HCT116 (cell line): ENCODE measurements around the gene WWOX. TPM values are rescaled to one million over a fixed set of nuclear protein-coding genes. Genes with fewer than 3 reads are reported as not detected.

Experiments used
- ATAC-seq: fragments of 200-7000 bp; cut with Tn5 transposase; 2 replicates; pipeline ENCODE4 v1.9.1; 2020; ENCODE audit warnings: mild to moderate bottlenecking, moderate library complexity
- BruUV-seq: library from RNA; stranded (reverse); fragments of 400-500 nt; replicated peaks from 2 replicates; lab custom pipeline; 2021; lab: Mats Ljungman, UMichigan
- CTCF ChIA-PET: fragments of 300-600 bp; sonication (Branson Sonifier 250); formaldehyde crosslinking; loops from one replicate; lab custom pipeline; 2021; ENCODE audit warnings: antibody characterized with exemption; lab: Charles Lee
- POLR2A ChIA-PET: fragments of 300-600, 350-600 bp; sonication (Branson Sonifier 250); formaldehyde crosslinking; loops from one replicate; lab custom pipeline; 2021; ENCODE audit warnings: antibody characterized with exemption; lab: Charles Lee
- RAD21 ChIA-PET, 2 experiments: fragments of 300-600 bp; sonication (Branson Sonifier 250); formaldehyde crosslinking; loops; one replicate each; lab custom pipeline; 2023; ENCODE audit warnings: low total read pairs in 2 of 2; ENCODE audit not compliant: uncharacterized antibody in 2 of 2, unreplicated experiment in 2 of 2, low non-redundant PET in 1 of 2; lab: Charles Lee
- DNase-seq: peaks from one replicate; pipeline ENCODE4 v3.0.0-alpha.2; 2010; ENCODE audit warnings: low read depth, low spot score
- H2AFZ ChIP-seq: fragments of 200-600 bp; shearing (Covaris generic), sonication (generic); 2 replicates; pipeline ENCODE4 v1.6.1; 2017; ENCODE audit warnings: low read depth, mixed run types, mixed read lengths, antibody characterized with exemption, low read length; ENCODE audit not compliant: poor library complexity, severe bottlenecking
- H3K27ac ChIP-seq: 2 replicates; pipeline ENCODE4 v1.5.1; 2012; ENCODE audit warnings: low read depth, low read length
- H3K27me3 ChIP-seq: fragments of 200-600 bp; sonication (generic); 2 replicates; pipeline ENCODE4 v1.6.1; 2016; ENCODE audit warnings: mixed run types, low read length, mixed read lengths; ENCODE audit not compliant: insufficient read depth
- H3K36me3 ChIP-seq, 2 experiments: fragments of 200-500 bp in 1 of 2; fragments of 200-600 bp in 1 of 2; sonication (Bioruptor generic) in 1 of 2; sonication (generic) in 1 of 2; 2 replicates each; pipeline versions ENCODE4 v1.5.1 to v1.6.1; 2014 to 2016; ENCODE audit warnings: low read length in 2 of 2, inconsistent platforms in 1 of 2, mixed read lengths in 1 of 2, mixed run types in 1 of 2; ENCODE audit not compliant: insufficient read depth in 2 of 2, control insufficient read depth in 1 of 2
- H3K4me1 ChIP-seq, 2 experiments: fragments of 200-600 bp in 1 of 2; sonication (generic) in 1 of 2; 2 replicates each; pipeline versions ENCODE4 v1.5.1 to v1.6.1; 2012 to 2017; ENCODE audit warnings: low read length in 2 of 2, inconsistent platforms in 1 of 2, mild to moderate bottlenecking in 1 of 2, mixed read lengths in 1 of 2, mixed run types in 1 of 2, moderate library complexity in 1 of 2; ENCODE audit not compliant: insufficient read depth in 2 of 2, control insufficient read depth in 1 of 2
- H3K4me2 ChIP-seq: fragments of 200-600 bp; sonication (generic); 2 replicates; pipeline ENCODE4 v1.6.1; 2017; ENCODE audit warnings: mixed run types, low read length, mixed read lengths
- H3K4me3 ChIP-seq, 2 experiments: fragments of 200-600 bp in 1 of 2; sonication (generic) in 1 of 2; replicated peaks in 1 of 2; 2 replicates each; pipeline ENCODE4 v1.5.1; 2011 to 2016; ENCODE audit warnings: low read length in 2 of 2, control low read depth in 1 of 2, low read depth in 1 of 2, mild to moderate bottlenecking in 1 of 2, mixed read lengths in 1 of 2, mixed run types in 1 of 2
- H3K79me2 ChIP-seq: fragments of 200-600 bp; sonication (generic); 2 replicates; pipeline ENCODE4 v1.6.1; 2017; ENCODE audit warnings: mild to moderate bottlenecking, mixed run types, low read length, moderate library complexity, mixed read lengths; ENCODE audit not compliant: insufficient read depth
- H3K9ac ChIP-seq: fragments of 200-600 bp; sonication (generic); 2 replicates; pipeline ENCODE4 v1.6.1; 2016; ENCODE audit warnings: low read length, mixed read lengths
- H3K9me2 ChIP-seq: fragments of 200-600 bp; sonication (generic), shearing (Covaris generic); 2 replicates; pipeline ENCODE4 v1.6.1; 2017; ENCODE audit warnings: mixed run types, mild to moderate bottlenecking, moderate library complexity; ENCODE audit not compliant: insufficient read depth
- H3K9me3 ChIP-seq, 2 experiments: fragments of 200-500 bp in 1 of 2; fragments of 200-600 bp in 1 of 2; sonication (Bioruptor generic) in 1 of 2; sonication (generic) in 1 of 2; 2 replicates each; pipeline ENCODE4 v1.6.1; 2014 to 2017; ENCODE audit warnings: low read length in 2 of 2, mixed read lengths in 2 of 2, inconsistent platforms in 1 of 2, low read depth in 1 of 2, mild to moderate bottlenecking in 1 of 2, mixed run types in 1 of 2, moderate library complexity in 1 of 2; ENCODE audit not compliant: control insufficient read depth in 1 of 2, insufficient read depth in 1 of 2
- H4K20me1 ChIP-seq: fragments of 200-600 bp; sonication (generic), shearing (Covaris generic); 2 replicates; pipeline ENCODE4 v1.6.1; 2017; ENCODE audit warnings: mixed run types, mild to moderate bottlenecking, moderate library complexity; ENCODE audit not compliant: insufficient read depth
- EZH2 ChIP-seq: fragments of 200-600 bp; sonication (generic); IDR thresholded peaks from 2 replicates; pipeline ENCODE4 v1.6.1; 2017; ENCODE audit warnings: antibody characterized with exemption, mixed run types
- RAD21 ChIP-seq: IDR thresholded peaks from 2 replicates; pipeline ENCODE4 v1.6.1; 2012; ENCODE audit warnings: low read depth, mild to moderate bottlenecking
- SRF ChIP-seq: IDR thresholded peaks from 2 replicates; pipeline ENCODE4 v1.6.1; 2012; ENCODE audit warnings: low read depth
- TCF7L2 ChIP-seq: IDR thresholded peaks from 2 replicates; pipeline ENCODE4 v1.7.0; 2011; ENCODE audit warnings: borderline replicate concordance, inconsistent platforms; ENCODE audit not compliant: insufficient read depth, insufficient read length; ENCODE audit errors: extremely low read depth
- YY1 ChIP-seq: IDR thresholded peaks from 2 replicates; pipeline ENCODE4 v1.6.1; 2011; ENCODE audit warnings: low read length, low read depth, moderate library complexity, mild to moderate bottlenecking; ENCODE audit not compliant: insufficient replicate concordance; ENCODE audit errors: extremely low read depth
- intact Hi-C: fragments of 100-400 bp; cut with micrococcal nuclease; formaldehyde crosslinking; loops from 2 replicates; pipeline ENCODE4 v1.10.0; 2022
- total RNA-seq: library from RNA; stranded (reverse); gene quantifications from one replicate; pipeline ENCODE4 v1.2.1, GENCODE V29; 2021; ENCODE audit not compliant: unreplicated experiment
- TF ChIP-seq, protein P1 (sequence below): IDR thresholded peaks from 2 replicates; pipeline ENCODE4 v1.6.1; 2012
- TF ChIP-seq, protein P2 (sequence below): IDR thresholded peaks from 2 replicates; pipeline ENCODE4 v1.6.1; 2012; ENCODE audit warnings: low read depth

The WWOX gene
- total RNA-seq, 1 experiment from 2014 or later, result 13.7 TPM

GRCh38 chr16:78286065-78286464 is 186.6 kb downstream of the WWOX start:
- H4K20me1 ChIP-seq, result no peaks in the 10 kb centered on the region

GRCh38 chr16:78288888-78289287 is 189.4 kb downstream of the WWOX start:
- no peaks in the 10 kb centered on the region for H3K79me2 ChIP-seq
- H3K9ac ChIP-seq, result no peak overlapping the region
- no peak for DNase-seq
- no peaks in the 10 kb centered on the region for H3K9me2 ChIP-seq
- no peak overlapping the region for H3K4me2 ChIP-seq
- H2AFZ ChIP-seq, result no peak overlapping the region
- no peaks in the 10 kb centered on the region for H4K20me1 ChIP-seq
- no peak overlapping the region for H3K4me3 ChIP-seq
- no peaks in the 10 kb centered on the region for H3K9me3 ChIP-seq
- no peaks in the 10 kb centered on the region for H3K27me3 ChIP-seq
- ChIA-PET RAD21 (no interaction called here), POLR2A (no interaction called here), CTCF (no interaction called here)
- ATAC-seq, result no peak
- BruUV-seq, result no TSS peak
- no peak overlapping the region for H3K27ac ChIP-seq
- H3K4me1 ChIP-seq, result no peaks in the 10 kb centered on the region
- intact Hi-C loops, result no loop called here
- H3K36me3 ChIP-seq, result no peaks in the 10 kb centered on the region
- TF ChIP-seq SRF (no peak), EZH2 (no peak), RAD21 (no peak), TCF7L2 (no peak)
- TF ChIP-seq, protein P1, sequence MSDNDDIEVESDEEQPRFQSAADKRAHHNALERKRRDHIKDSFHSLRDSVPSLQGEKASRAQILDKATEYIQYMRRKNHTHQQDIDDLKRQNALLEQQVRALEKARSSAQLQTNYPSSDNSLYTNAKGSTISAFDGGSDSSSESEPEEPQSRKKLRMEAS, result no peak
- TF ChIP-seq, protein P2, sequence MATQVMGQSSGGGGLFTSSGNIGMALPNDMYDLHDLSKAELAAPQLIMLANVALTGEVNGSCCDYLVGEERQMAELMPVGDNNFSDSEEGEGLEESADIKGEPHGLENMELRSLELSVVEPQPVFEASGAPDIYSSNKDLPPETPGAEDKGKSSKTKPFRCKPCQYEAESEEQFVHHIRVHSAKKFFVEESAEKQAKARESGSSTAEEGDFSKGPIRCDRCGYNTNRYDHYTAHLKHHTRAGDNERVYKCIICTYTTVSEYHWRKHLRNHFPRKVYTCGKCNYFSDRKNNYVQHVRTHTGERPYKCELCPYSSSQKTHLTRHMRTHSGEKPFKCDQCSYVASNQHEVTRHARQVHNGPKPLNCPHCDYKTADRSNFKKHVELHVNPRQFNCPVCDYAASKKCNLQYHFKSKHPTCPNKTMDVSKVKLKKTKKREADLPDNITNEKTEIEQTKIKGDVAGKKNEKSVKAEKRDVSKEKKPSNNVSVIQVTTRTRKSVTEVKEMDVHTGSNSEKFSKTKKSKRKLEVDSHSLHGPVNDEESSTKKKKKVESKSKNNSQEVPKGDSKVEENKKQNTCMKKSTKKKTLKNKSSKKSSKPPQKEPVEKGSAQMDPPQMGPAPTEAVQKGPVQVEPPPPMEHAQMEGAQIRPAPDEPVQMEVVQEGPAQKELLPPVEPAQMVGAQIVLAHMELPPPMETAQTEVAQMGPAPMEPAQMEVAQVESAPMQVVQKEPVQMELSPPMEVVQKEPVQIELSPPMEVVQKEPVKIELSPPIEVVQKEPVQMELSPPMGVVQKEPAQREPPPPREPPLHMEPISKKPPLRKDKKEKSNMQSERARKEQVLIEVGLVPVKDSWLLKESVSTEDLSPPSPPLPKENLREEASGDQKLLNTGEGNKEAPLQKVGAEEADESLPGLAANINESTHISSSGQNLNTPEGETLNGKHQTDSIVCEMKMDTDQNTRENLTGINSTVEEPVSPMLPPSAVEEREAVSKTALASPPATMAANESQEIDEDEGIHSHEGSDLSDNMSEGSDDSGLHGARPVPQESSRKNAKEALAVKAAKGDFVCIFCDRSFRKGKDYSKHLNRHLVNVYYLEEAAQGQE, result no peak

More at GRCh38 chr16:78286065-78286464, 186.6 kb downstream of the WWOX start:
- RAD21 ChIA-PET, result no interaction called here
- no peak for TF ChIP-seq YY1
- TF ChIP-seq, protein P2, result no peak
- TF ChIP-seq EZH2, result no peak
- intact Hi-C loops, result no loop called here
- ATAC-seq (no peak), DNase-seq (no peak)
- Histone ChIP-seq H3K36me3 (no peaks in the 10 kb centered on the region), H3K79me2 (no peaks in the 10 kb centered on the region), H3K27me3 (no peaks in the 10 kb centered on the region), H3K4me2 (no peak overlapping the region), H3K27ac (no peak overlapping the region), H3K4me3 (no peak overlapping the region), H2AFZ (no peak overlapping the region), H3K4me1 (no peaks in the 10 kb centered on the region), H3K9ac (no peak overlapping the region), H3K9me3 (no peaks in the 10 kb centered on the region), H3K9me2 (no peaks in the 10 kb centered on the region)
- BruUV-seq, result no TSS peak
- CTCF ChIA-PET, result no interaction called here
- POLR2A ChIA-PET, result no interaction called here
